H1 (cell line): ENCODE measurements around the gene PINK1. TPM values are rescaled to one million over a fixed set of nuclear protein-coding genes. Genes with fewer than 3 reads are reported as not detected.

Source experiments
- CTCF ChIA-PET: fragments of 300-600 bp; sonication (Branson Sonifier 250); formaldehyde crosslinking; loops from one replicate; lab custom pipeline; 2021; ENCODE audit not compliant: partially characterized antibody; lab: Charles Lee
- POLR2A ChIA-PET: fragments of 300-600 bp; sonication (Branson Sonifier 250); formaldehyde crosslinking; loops from one replicate; lab custom pipeline; 2021; ENCODE audit warnings: inconsistent platforms; ENCODE audit not compliant: partially characterized antibody; lab: Charles Lee
- DNase-seq, 2 experiments: peaks; one replicate each; pipeline versions ENCODE4 v3.0.0 to v3.0.0-alpha.2; 2010 to 2022; ENCODE audit warnings: low spot score in 2 of 2, low read depth in 1 of 2, mixed read lengths in 1 of 2
- FAIRE-seq: peaks from 2 replicates; lab custom pipeline; 2011; peaks lifted over from hg19 to GRCh38; lab: Jason Lieb, UNC
- H2AFZ ChIP-seq: 2 replicates; pipeline ENCODE4 v1.8.1; 2012; ENCODE audit warnings: low read length, inconsistent platforms
- H2AK5ac ChIP-seq: 2 replicates; pipeline ENCODE4 v1.6.1; 2013; ENCODE audit warnings: low read depth, low read length
- H2BK120ac ChIP-seq: replicated peaks from 2 replicates; pipeline ENCODE3; 2013; ENCODE audit warnings: low read depth, low read length, inconsistent platforms
- H2BK12ac ChIP-seq: 2 replicates; pipeline ENCODE4 v1.6.1; 2013; ENCODE audit warnings: low read depth, low read length
- H2BK15ac ChIP-seq: 2 replicates; pipeline ENCODE4 v1.6.1; 2013; ENCODE audit warnings: low read length
- H2BK20ac ChIP-seq: 2 replicates; pipeline ENCODE4 v1.6.1; 2013; ENCODE audit warnings: low read length
- H2BK5ac ChIP-seq: 2 replicates; pipeline ENCODE4 v1.6.1; 2013; ENCODE audit warnings: low read depth, low read length
- H3K14ac ChIP-seq: 2 replicates; pipeline ENCODE4 v1.6.1; 2013; ENCODE audit warnings: inconsistent platforms; ENCODE audit not compliant: insufficient read length
- H3K18ac ChIP-seq: 2 replicates; pipeline ENCODE4 v1.6.1; 2013; ENCODE audit warnings: low read length; ENCODE audit errors: extremely low read depth
- H3K23ac ChIP-seq: 2 replicates; pipeline ENCODE4 v1.6.1; 2013; ENCODE audit warnings: inconsistent platforms; ENCODE audit not compliant: insufficient read length
- H3K23me2 ChIP-seq: 2 replicates; pipeline ENCODE4 v1.6.1; 2013; ENCODE audit warnings: low read depth, low read length
- H3K27ac ChIP-seq: 2 replicates; pipeline ENCODE4 v1.6.1; 2011; ENCODE audit warnings: low read depth, low read length, inconsistent platforms
- H3K27me3 ChIP-seq, 4 experiments: replicated peaks in 1 of 4; 1 replicate in 1 of 4; 2 replicates in 3 of 4; pipeline versions ENCODE4 v1.6.1 to v1.8.1; 2011 to 2013; ENCODE audit warnings: low read length in 3 of 4, mild to moderate bottlenecking in 3 of 4, inconsistent platforms in 2 of 4, mixed read lengths in 2 of 4, moderate library complexity in 1 of 4; ENCODE audit not compliant: control insufficient read depth in 3 of 4, insufficient read depth in 3 of 4; ENCODE audit errors: extremely low read depth in 1 of 4
- H3K36me3 ChIP-seq, 4 experiments: 2 replicates each; pipeline versions ENCODE4 v1.6.1 to v1.8.1; 2011 to 2013; ENCODE audit warnings: mild to moderate bottlenecking in 4 of 4, low read length in 3 of 4, moderate library complexity in 2 of 4, control low read depth in 1 of 4, inconsistent platforms in 1 of 4; ENCODE audit not compliant: insufficient read depth in 4 of 4, control insufficient read depth in 2 of 4
- H3K4ac ChIP-seq: replicated peaks from 2 replicates; pipeline ENCODE3; 2013; ENCODE audit warnings: low read length, low read depth, mixed read lengths, inconsistent platforms; ENCODE audit not compliant: insufficient read length
- H3K4me1 ChIP-seq, 4 experiments: replicated peaks in 1 of 4; 1 replicate in 1 of 4; 2 replicates in 3 of 4; pipeline versions ENCODE4 v1.6.1 to v1.8.1; 2011 to 2013; ENCODE audit warnings: low read length in 3 of 4, inconsistent platforms in 2 of 4, mixed read lengths in 1 of 4; ENCODE audit not compliant: insufficient read depth in 4 of 4, control insufficient read depth in 3 of 4
- H3K4me2 ChIP-seq, 2 experiments: 2 replicates each; pipeline versions ENCODE4 v1.6.1 to v1.8.1; 2011 to 2013; ENCODE audit warnings: low read depth in 2 of 2, low read length in 2 of 2, control low read depth in 1 of 2, inconsistent platforms in 1 of 2, mild to moderate bottlenecking in 1 of 2; ENCODE audit not compliant: insufficient read depth in 1 of 2
- H3K4me3 ChIP-seq, 4 experiments: fragments of 200-600, 300-600 bp in 1 of 4; sonication (generic), shearing (Covaris generic), sonication (Bioruptor Twin) in 1 of 4; 2 replicates each; pipeline versions ENCODE4 v1.5.1 to v1.8.1; 2011 to 2016; ENCODE audit warnings: low read length in 4 of 4, low read depth in 3 of 4, control low read depth in 2 of 4, inconsistent platforms in 2 of 4, mild to moderate bottlenecking in 2 of 4, mixed read lengths in 1 of 4, moderate library complexity in 1 of 4; ENCODE audit not compliant: insufficient read depth in 2 of 4; ENCODE audit errors: extremely low read depth in 1 of 4
- H3K56ac ChIP-seq: replicated peaks from 2 replicates; pipeline ENCODE3; 2013; ENCODE audit warnings: low read depth, mild to moderate bottlenecking, mixed read lengths, low read length, inconsistent platforms; ENCODE audit not compliant: insufficient read length
- H3K79me1 ChIP-seq: 2 replicates; pipeline ENCODE4 v1.6.1; 2013; ENCODE audit warnings: low read depth, low read length, control low read depth
- H3K79me2 ChIP-seq, 2 experiments: 2 replicates each; pipeline versions ENCODE4 v1.6.1 to v1.8.1; 2012 to 2013; ENCODE audit warnings: low read length in 2 of 2, mild to moderate bottlenecking in 2 of 2, inconsistent platforms in 1 of 2; ENCODE audit not compliant: insufficient read depth in 2 of 2, control insufficient read depth in 1 of 2
- H3K9ac ChIP-seq, 4 experiments: replicated peaks in 1 of 4; 1 replicate in 1 of 4; 2 replicates in 3 of 4; pipeline versions ENCODE4 v1.6.1 to v1.8.1; 2011 to 2013; ENCODE audit warnings: low read depth in 3 of 4, low read length in 3 of 4, control low read depth in 2 of 4, mild to moderate bottlenecking in 2 of 4, moderate library complexity in 2 of 4, inconsistent platforms in 1 of 4; ENCODE audit errors: extremely low read depth in 1 of 4
- H3K9me3 ChIP-seq, 2 experiments: 2 replicates each; pipeline versions ENCODE4 v1.6.1 to v1.8.1; 2012 to 2013; ENCODE audit warnings: mild to moderate bottlenecking in 2 of 2, moderate library complexity in 2 of 2, control low read depth in 1 of 2, inconsistent platforms in 1 of 2, low read depth in 1 of 2, low read length in 1 of 2, mixed read lengths in 1 of 2; ENCODE audit not compliant: insufficient read depth in 2 of 2
- H4K20me1 ChIP-seq, 2 experiments: replicated peaks in 1 of 2; 2 replicates each; pipeline versions ENCODE3 to v1.8.1; 2011 to 2013; ENCODE audit warnings: inconsistent platforms in 2 of 2, low read length in 2 of 2, mild to moderate bottlenecking in 1 of 2; ENCODE audit not compliant: insufficient read depth in 2 of 2, control insufficient read depth in 1 of 2
- H4K5ac ChIP-seq: 2 replicates; pipeline ENCODE4 v1.6.1; 2013; ENCODE audit warnings: low read length, low read depth, mixed read lengths, inconsistent platforms; ENCODE audit not compliant: insufficient read length
- H4K8ac ChIP-seq: 2 replicates; pipeline ENCODE4 v1.8.0; 2013; ENCODE audit warnings: mild to moderate bottlenecking, moderate library complexity, low read length, inconsistent platforms; ENCODE audit not compliant: insufficient read depth; ENCODE audit errors: extremely low read depth
- H4K91ac ChIP-seq: replicated peaks from 2 replicates; pipeline ENCODE3; 2013; ENCODE audit warnings: low read length, mixed read lengths, inconsistent platforms; ENCODE audit not compliant: insufficient read length
- CBX5 ChIP-seq: fragments of 300-800, 300-1000 bp; sonication (generic); IDR thresholded peaks from 2 replicates; pipeline ENCODE4 v1.7.1; 2016; ENCODE audit warnings: antibody characterized with exemption, low read length, low read depth
- CEBPB ChIP-seq: IDR thresholded peaks from 2 replicates; pipeline ENCODE4 v1.6.1; 2012; ENCODE audit warnings: low read depth, low read length
- EP300 ChIP-seq, 2 experiments: IDR thresholded peaks; 1 replicate in 1 of 2; 2 replicates in 1 of 2; pipeline ENCODE4 v1.6.1; 2011 to 2012; ENCODE audit warnings: low read depth in 2 of 2, low read length in 2 of 2, mild to moderate bottlenecking in 2 of 2, borderline replicate concordance in 1 of 2, inconsistent platforms in 1 of 2, moderate library complexity in 1 of 2
- JUN ChIP-seq: IDR thresholded peaks from 2 replicates; pipeline ENCODE4 v1.6.1; 2011; ENCODE audit warnings: low read depth, mild to moderate bottlenecking, improper control_type of control experiment, low read length
- KDM4A ChIP-seq: IDR thresholded peaks from one replicate; pipeline ENCODE4 v1.7.1; 2012; ENCODE audit warnings: low read depth, mild to moderate bottlenecking, moderate library complexity, low read length, inconsistent platforms; ENCODE audit not compliant: severe bottlenecking
- KDM5A ChIP-seq: fragments of 200-600 bp; IDR thresholded peaks from 2 replicates; pipeline ENCODE4 v1.7.1; 2012; ENCODE audit warnings: mild to moderate bottlenecking, low read length, inconsistent platforms, mixed read lengths
- SAP30 ChIP-seq: fragments of 300-600 bp; sonication (generic); IDR thresholded peaks from 2 replicates; pipeline ENCODE4 v1.7.1; 2012; ENCODE audit warnings: low read length, moderate library complexity, mild to moderate bottlenecking, inconsistent platforms; ENCODE audit not compliant: insufficient read depth, insufficient replicate concordance
- SIN3A ChIP-seq, 2 experiments: IDR thresholded peaks in 1 of 2; conservative IDR thresholded peaks in 1 of 2; 2 replicates each; pipeline ENCODE4 v1.6.1; 2011 to 2012; ENCODE audit warnings: low read length in 2 of 2, improper control_type of control experiment in 1 of 2, low read depth in 1 of 2, mild to moderate bottlenecking in 1 of 2
- SP1 ChIP-seq: IDR thresholded peaks from 2 replicates; pipeline ENCODE4 v1.6.1; 2011; ENCODE audit warnings: low read depth, low read length
- SRF ChIP-seq: IDR thresholded peaks from 2 replicates; pipeline ENCODE4 v1.6.1; 2011; ENCODE audit warnings: mild to moderate bottlenecking, low read depth, low read length, moderate library complexity
- USF2 ChIP-seq: IDR thresholded peaks from 2 replicates; pipeline ENCODE4 v1.6.1; 2011; ENCODE audit warnings: low read length, improper control_type of control experiment
- YY1 ChIP-seq: IDR thresholded peaks from 2 replicates; pipeline ENCODE4 v1.6.1; 2011; ENCODE audit warnings: low read depth, mild to moderate bottlenecking, low read length
- WGBS, 2 experiments: shearing (Covaris generic) in 1 of 2; methylation state at CpG; one replicate each; pipeline versions ENCODE4 v1.1.6 to v1.1.7; 2013 to 2015; ENCODE audit warnings: low lambda C conversion rate in 2 of 2, mixed read lengths in 2 of 2, inconsistent platforms in 1 of 2, low coverage in 1 of 2, missing lambda C conversion rate in 1 of 2; ENCODE audit not compliant: insufficient replicate concordance in 2 of 2, insufficient coverage in 1 of 2, insufficient read length in 1 of 2; ENCODE audit errors: extremely low coverage in 1 of 2, missing lambda C conversion rate in 1 of 2; 5-methylcytosine and 5-hydroxymethylcytosine counted together
- polyA plus RNA-seq, 7 experiments: library from polyadenylated mRNA; depleted of rRNA in 3 of 7; stranded (reverse) in 5 of 7; unstranded in 2 of 7; fragments of >200 nt in 5 of 7; fragments of 200-250 nt in 2 of 7; gene quantifications; 1 replicate in 5 of 7; 2 replicates in 1 of 7; 4 replicates in 1 of 7; pipeline versions ENCODE4 v1.2.1 to v1.2.3, GENCODE V29; 2011 to 2013; ENCODE audit warnings: missing spikeins in 2 of 7, mixed read lengths in 2 of 7
- total RNA-seq: library from RNA; stranded (reverse); fragmentation: NEBNext Ultra II Directional; extraction: Animal tissue kit (Norgen Biotek cat#: 25700); gene quantifications from 2 replicates; pipeline ENCODE4 v1.2.1, GENCODE V29; 2021

Gene PINK1
- total and polyA plus RNA-seq, 2 of the 8 experiments (the other 6 are each of a cell fraction or from before 2014, with no cell fraction given), result 16.1 to 19.3 TPM

GRCh38 chr1:20660363-20660762 is 27.1 kb downstream of the PINK1 start:
- H4K8ac ChIP-seq, result no peak overlapping the region
- no peak overlapping the region for H2AK5ac ChIP-seq
- H3K18ac ChIP-seq, result peak overlapping the region; percentile 95; the same call in 1 of the 2 replicates
- H3K4ac ChIP-seq, result no peak overlapping the region
- no peak overlapping the region for H2BK15ac ChIP-seq
- 40% methylated on average over 3 of the region's 3 CpGs; no CpG with 5 or more reads in 1 of the 2 experiments for WGBS, 2 experiments
- peaks cover 12% of the 10 kb centered on the region for H3K23me2 ChIP-seq
- H3K4me3 ChIP-seq, result peak overlapping the region; percentile 88 to 95 (median 91)
- POLR2A ChIA-PET, result interaction anchor here (0.9 to 1.8 kb wide), 7 partner anchors 9 to 127 kb away, joined by 3 to 5 read pairs (median 4); partner anchors contain the start of genes FAM43B and HP1BP3
- H4K5ac ChIP-seq, result peak overlapping the region; percentile 47
- H3K23ac ChIP-seq, result no peak overlapping the region
- peak overlapping the region; percentile 75 to 89 for H3K4me2 ChIP-seq
- H3K27me3 ChIP-seq, result no peaks in the 10 kb centered on the region
- H3K9me3 ChIP-seq, result no peaks in the 10 kb centered on the region
- H2BK5ac ChIP-seq, result 0 out of 2 replicates have a peak overlapping the region, but pooled peaks have one; percentile 83
- H3K36me3 ChIP-seq, result peaks cover 12 to 29% (median 22%) of the 10 kb centered on the region in 4 experiments; a peak in 7 of 8 replicates
- H2BK12ac ChIP-seq, result no peak overlapping the region
- H3K27ac ChIP-seq, result no peak overlapping the region
- CTCF ChIA-PET, result interaction anchor here (1.1 to 2.2 kb wide), 3 partner anchors 27 to 75 kb away, joined by 3 to 8 read pairs (median 7); partner anchors contain the start of gene PINK1
- DNase-seq, result no peak
- H2BK20ac ChIP-seq, result no peak overlapping the region
- no peak overlapping the region for H3K56ac ChIP-seq
- H3K79me1 ChIP-seq, result peaks cover 9% of the 10 kb centered on the region
- no peak overlapping the region for H2BK120ac ChIP-seq
- H4K20me1 ChIP-seq, result peaks cover 4 to 19% of the 10 kb centered on the region in 2 experiments
- peak overlapping the region in 3 of 4 experiments; percentile 82 to 90 (median 86); a peak in 6 of 7 replicates for H3K9ac ChIP-seq
- no peak overlapping the region for H2AFZ ChIP-seq
- peaks cover 0 to 9% (median 4%) of the 10 kb centered on the region in 4 experiments; a peak in 4 of 7 replicates for H3K4me1 ChIP-seq
- H3K79me2 ChIP-seq, result peaks cover 9 to 49% of the 10 kb centered on the region in 2 experiments
- no peak overlapping the region for H3K14ac ChIP-seq
- FAIRE-seq, result no peak
- no peak overlapping the region for H4K91ac ChIP-seq
- TF ChIP-seq CBX5, result no peak
- TF ChIP-seq KDM5A, result no peak
- TF ChIP-seq JUN, result no peak
- TF ChIP-seq KDM4A, result no peak
- no peak for TF ChIP-seq CEBPB
- TF ChIP-seq YY1, result no peak
- no peak for TF ChIP-seq USF2
- no peak for TF ChIP-seq SRF
- no peak for TF ChIP-seq SIN3A (conservative IDR thresholded peaks at IDR 0.05 in 1 of 2, IDR thresholded peaks at IDR 0.05 in 1 of 2; ENCODE audit: low read depth in 1 of 2, low read length in 2 of 2)
- no peak for TF ChIP-seq SAP30
- no peak for TF ChIP-seq EP300 (IDR thresholded peaks at IDR 0.05; ENCODE audit: borderline replicate concordance in 1 of 2, low read depth in 2 of 2, low read length in 2 of 2)
- no peak for TF ChIP-seq SP1
